SK-N-MC (cell line): ENCODE measurements around the gene AGAP1.

Source experiments
- EZH2 ChIP-seq: fragments of 200-600 bp; sonication (generic); IDR thresholded peaks from one replicate; pipeline ENCODE4 v1.6.1; 2017; ENCODE audit warnings: antibody characterized with exemption
- POLR2AphosphoS5 ChIP-seq: IDR thresholded peaks from 2 replicates; pipeline ENCODE4 v1.6.1; 2012; ENCODE audit warnings: mild to moderate bottlenecking, low read depth, low read length, borderline replicate concordance

DNA sequence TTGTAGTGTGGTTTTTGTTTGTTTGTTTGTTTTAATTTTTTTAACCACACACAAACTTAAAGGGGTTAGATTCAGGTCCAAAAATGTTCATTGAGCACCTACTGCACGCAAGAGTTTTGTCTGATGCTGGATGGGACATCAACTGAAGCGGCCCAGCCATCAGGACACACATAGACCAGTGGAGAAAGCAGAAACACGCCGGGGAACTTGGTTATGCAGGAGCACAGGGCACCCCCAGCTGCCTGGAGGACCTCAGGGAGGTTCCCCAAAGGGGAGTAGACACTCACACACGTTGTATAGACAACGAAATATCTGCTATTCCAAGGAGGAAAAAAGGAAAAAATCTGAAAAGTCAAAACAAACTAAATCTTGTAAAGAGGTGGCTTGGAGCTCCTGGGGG, 482.7 kb downstream of the AGAP1 start:
- no peak for TF ChIP-seq POLR2AphosphoS5
- TF ChIP-seq EZH2, result no peak
